ENCODE measurements around the gene NHS. TPM values are rescaled to one million over a fixed set of nuclear protein-coding genes. Genes with fewer than 3 reads are reported as not detected.

NHS gene
- total and polyA plus RNA-seq, 7 donors, result 0.04 to 1.3 (median 0.22) TPM

DNA sequence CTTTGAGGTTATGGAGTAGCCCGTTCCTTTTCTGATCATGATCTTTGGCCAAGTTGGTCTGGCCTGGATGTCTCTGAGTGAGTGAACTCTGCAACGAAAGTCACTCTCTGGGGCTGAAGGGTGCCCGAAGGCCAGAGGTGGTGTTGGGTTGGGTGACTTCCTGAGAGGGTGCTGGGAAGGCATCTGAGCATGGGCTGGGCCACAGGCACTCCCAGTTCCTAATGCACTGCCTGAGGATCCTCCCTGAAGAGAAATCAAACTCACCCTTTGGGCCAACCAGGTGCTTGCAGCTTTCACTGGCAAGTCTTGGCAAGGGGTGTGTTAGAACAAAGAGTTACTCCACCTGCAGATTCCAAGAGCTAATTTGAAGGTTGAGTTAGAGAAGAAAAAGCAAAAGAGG lies 295.9 kb downstream of the NHS start:
- TF ChIP-seq, protein P1, sequence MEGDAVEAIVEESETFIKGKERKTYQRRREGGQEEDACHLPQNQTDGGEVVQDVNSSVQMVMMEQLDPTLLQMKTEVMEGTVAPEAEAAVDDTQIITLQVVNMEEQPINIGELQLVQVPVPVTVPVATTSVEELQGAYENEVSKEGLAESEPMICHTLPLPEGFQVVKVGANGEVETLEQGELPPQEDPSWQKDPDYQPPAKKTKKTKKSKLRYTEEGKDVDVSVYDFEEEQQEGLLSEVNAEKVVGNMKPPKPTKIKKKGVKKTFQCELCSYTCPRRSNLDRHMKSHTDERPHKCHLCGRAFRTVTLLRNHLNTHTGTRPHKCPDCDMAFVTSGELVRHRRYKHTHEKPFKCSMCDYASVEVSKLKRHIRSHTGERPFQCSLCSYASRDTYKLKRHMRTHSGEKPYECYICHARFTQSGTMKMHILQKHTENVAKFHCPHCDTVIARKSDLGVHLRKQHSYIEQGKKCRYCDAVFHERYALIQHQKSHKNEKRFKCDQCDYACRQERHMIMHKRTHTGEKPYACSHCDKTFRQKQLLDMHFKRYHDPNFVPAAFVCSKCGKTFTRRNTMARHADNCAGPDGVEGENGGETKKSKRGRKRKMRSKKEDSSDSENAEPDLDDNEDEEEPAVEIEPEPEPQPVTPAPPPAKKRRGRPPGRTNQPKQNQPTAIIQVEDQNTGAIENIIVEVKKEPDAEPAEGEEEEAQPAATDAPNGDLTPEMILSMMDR (IDR thresholded peaks at IDR 0.05), result no peak
- H3K4me1 ChIP-seq, result no peaks in the 10 kb centered on the region
- no peak overlapping the region for H3K27ac ChIP-seq
- intact Hi-C loops (cut with DNase I), result no loop called here
- WGBS, 3 donors, result 72 to 95% (median 85%) methylated on average over 3 of the region's 3 CpGs
- DNase-seq, result no peak
- peaks cover 0 to 8% (median 0%) of the 10 kb centered on the region in 3 donors for H3K27me3 ChIP-seq (ENCODE audit: insufficient read depth in 3 of 3, low read length in 2 of 3)
- no peaks in the 10 kb centered on the region for H3K36me3 ChIP-seq (ENCODE audit: insufficient read depth in 1 of 2, low read depth in 1 of 2)
- H3K9me3 ChIP-seq, result no peaks in the 10 kb centered on the region
- no peak for ATAC-seq
- no peak overlapping the region for H3K4me3 ChIP-seq

DNA sequence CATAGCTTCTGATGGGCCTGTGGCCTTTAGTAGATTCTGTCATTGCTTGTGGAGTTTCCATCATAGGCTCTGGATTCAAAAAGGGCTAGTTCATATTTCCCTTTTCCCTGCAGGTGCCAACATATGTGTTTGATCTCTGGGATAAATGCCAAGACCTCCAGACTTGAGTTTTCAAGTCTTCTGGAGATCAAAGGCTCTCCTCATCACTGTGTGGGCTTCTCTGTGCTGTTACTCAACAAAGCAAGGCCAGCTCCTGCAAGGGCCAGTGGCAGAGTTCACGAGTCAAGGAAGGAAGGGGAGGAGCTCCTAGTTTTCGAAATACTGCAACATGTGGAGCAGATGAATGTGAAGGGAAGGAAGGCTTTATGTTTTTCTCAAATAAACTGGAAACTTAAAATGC lies 299.6 kb downstream of the NHS start:
- 50 to 71% (median 57%) methylated on average over 1 to 2 of the region's 2 CpGs for WGBS, 3 donors
- Histone ChIP-seq H3K27ac (no peak overlapping the region), H3K36me3 (ENCODE audit: insufficient read depth in 1 of 2, low read depth in 1 of 2) (no peaks in the 10 kb centered on the region), H3K27me3 (ENCODE audit: insufficient read depth in 3 of 3, low read length in 2 of 3) (peaks cover 0 to 11% (median 0%) of the 10 kb centered on the region in 3 donors), H3K9me3 (no peaks in the 10 kb centered on the region), H3K4me3 (no peak overlapping the region), H3K4me1 (no peaks in the 10 kb centered on the region)
- ATAC-seq (no peak), DNase-seq (no peak)
- intact Hi-C loops (cut with DNase I), result no loop called here
- TF ChIP-seq, protein P1 (IDR thresholded peaks at IDR 0.05), result no peak

DNA sequence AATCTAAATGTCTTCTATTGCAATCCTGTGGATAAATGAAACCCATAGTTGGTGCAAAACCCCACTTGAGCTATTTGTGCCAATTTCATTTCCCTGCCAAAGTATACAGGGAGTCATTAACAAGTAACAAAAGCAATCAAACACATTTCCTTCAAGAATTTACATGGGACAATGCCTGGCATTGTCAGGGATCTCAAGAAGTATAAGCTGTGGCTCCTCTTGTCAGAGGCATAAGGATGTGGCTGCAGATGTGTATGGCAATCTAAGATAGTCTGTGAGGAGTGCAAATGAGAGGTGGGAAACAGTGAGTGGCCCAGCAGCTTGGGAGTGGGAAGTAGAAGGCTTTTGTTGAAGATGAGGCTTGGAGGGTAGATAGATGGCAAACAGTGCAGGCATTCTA lies 304.3 kb downstream of the NHS start:
- DNase-seq (no peak), ATAC-seq (no peak)
- TF ChIP-seq, protein P1 (IDR thresholded peaks at IDR 0.05), result no peak
- Histone ChIP-seq H3K4me3 (no peak overlapping the region), H3K27me3 (ENCODE audit: insufficient read depth in 3 of 3, low read length in 2 of 3) (peaks cover 0 to 11% (median 0%) of the 10 kb centered on the region in 3 donors), H3K4me1 (no peaks in the 10 kb centered on the region), H3K36me3 (ENCODE audit: insufficient read depth in 1 of 2, low read depth in 1 of 2) (no peaks in the 10 kb centered on the region), H3K27ac (no peak overlapping the region), H3K9me3 (no peaks in the 10 kb centered on the region)
- intact Hi-C loops (cut with DNase I), result no loop called here

DNA sequence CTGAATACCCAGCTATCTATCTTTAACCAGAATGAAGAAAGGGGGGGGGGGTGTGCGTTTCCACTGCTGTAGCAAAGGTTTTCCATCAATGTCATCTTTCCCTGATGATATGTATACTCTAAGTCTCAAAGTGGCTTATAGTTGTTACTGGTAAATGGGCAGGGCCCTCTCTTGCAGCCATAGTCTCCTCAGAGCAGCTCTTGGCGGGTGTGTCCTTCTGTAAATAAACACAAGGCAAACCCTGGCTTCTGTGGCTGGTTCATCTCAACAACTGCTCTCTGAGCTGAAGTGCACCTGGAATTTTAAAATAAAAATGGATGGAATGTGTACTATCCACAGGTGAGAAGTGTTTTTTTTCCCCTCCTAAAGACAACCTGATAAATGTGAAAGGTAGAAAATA lies 304.8 kb downstream of the NHS start:
- intact Hi-C loops (cut with DNase I), result loop anchor here in 1 of 2 donors (10.0 kb wide), 1 partner anchor 555 kb away; no protein-coding TSS in a partner anchor
- DNase-seq (no peak), ATAC-seq (no peak)
- Histone ChIP-seq H3K9me3 (no peaks in the 10 kb centered on the region), H3K4me3 (no peak overlapping the region), H3K27me3 (ENCODE audit: insufficient read depth in 3 of 3, low read length in 2 of 3) (peaks cover 0 to 11% (median 0%) of the 10 kb centered on the region in 3 donors), H3K36me3 (ENCODE audit: insufficient read depth in 1 of 2, low read depth in 1 of 2) (no peaks in the 10 kb centered on the region), H3K4me1 (no peaks in the 10 kb centered on the region), H3K27ac (no peak overlapping the region)
- 55 to 95% (median 93%) methylated on average over 2 of the region's 2 CpGs for WGBS, 3 donors
- TF ChIP-seq, protein P1 (IDR thresholded peaks at IDR 0.05), result no peak

DNA sequence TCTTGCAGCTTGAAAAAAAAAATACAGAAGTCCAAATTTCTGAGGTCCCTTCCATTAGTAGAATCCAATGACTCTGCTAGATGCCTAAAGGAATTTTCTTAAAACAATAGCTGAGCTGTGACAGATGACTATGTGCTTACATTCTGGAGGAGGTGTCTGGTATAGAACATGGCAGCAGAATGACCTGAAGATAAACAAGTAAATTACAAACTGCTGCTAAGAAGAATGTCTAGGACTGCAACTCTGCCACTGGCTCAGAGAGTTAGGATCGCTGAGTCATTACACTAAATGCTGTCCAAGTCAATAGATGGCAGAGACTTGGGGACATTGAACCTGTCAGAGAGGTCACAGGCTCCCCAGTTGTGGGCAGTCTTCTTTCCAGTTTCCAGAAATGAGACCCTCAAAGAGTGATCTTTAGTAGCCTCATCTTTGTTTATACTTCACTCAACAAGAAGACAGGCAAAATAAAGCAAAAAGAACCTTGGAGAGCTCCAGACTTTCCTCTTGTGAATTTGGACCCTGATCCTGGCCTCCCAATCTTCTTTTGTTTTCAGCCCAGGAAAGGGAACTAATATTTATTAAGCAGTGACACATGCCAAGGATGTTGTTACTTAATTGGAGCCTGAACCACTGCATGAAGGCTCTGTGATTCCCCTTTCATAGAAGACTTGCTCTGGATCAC lies 305.9 kb downstream of the NHS start:
- Histone ChIP-seq H3K4me3 (no peak overlapping the region), H3K27me3 (ENCODE audit: insufficient read depth in 3 of 3, low read length in 2 of 3) (peaks cover 0 to 5% (median 0%) of the 10 kb centered on the region in 3 donors), H3K27ac (no peak overlapping the region), H3K4me1 (no peaks in the 10 kb centered on the region), H3K9me3 (no peaks in the 10 kb centered on the region), H3K36me3 (ENCODE audit: insufficient read depth in 1 of 2, low read depth in 1 of 2) (no peaks in the 10 kb centered on the region)
- WGBS, 3 donors, result 57 to 86% (median 63%) methylated on average over 1 of the region's 1 CpG
- ATAC-seq (no peak), DNase-seq (no peak)
- TF ChIP-seq, protein P1 (IDR thresholded peaks at IDR 0.05), result no peak
- intact Hi-C loops (cut with DNase I), result loop anchor here in 1 of 2 donors (10.0 kb wide), 1 partner anchor 556 kb away; no protein-coding TSS in a partner anchor

Data from psoas muscle (tissue), 8 donors.